GM12892 (cell line): Measurements from ENCODE around the gene RET.

Source experiments
- POLR2A ChIP-seq: IDR thresholded peaks from 2 replicates; pipeline ENCODE4 v1.6.1; 2011; ENCODE audit warnings: low read depth, low read length, control low read depth
- POLR2AphosphoS5 ChIP-seq: IDR thresholded peaks from 2 replicates; pipeline ENCODE4 v1.6.1; 2011; ENCODE audit warnings: low read depth, low read length, control low read depth

- TF ChIP-seq POLR2A (no peak), POLR2AphosphoS5 (no peak)
Measured at GRCh38 chr10:43077421-43078171, 727 bp downstream of the RET start.
